Naive thymus-derived CD8-positive, alpha-beta T cell (primary cell): ENCODE data around the gene BTBD9. TPM values are rescaled to one million over a fixed set of nuclear protein-coding genes. Genes with fewer than 3 reads are reported as not detected.

ENCODE experiments used
- ATAC-seq, 2 donors: fragments of 150-1000 bp; cut with Tn5 transposase in 1 of 2; sonication (Bioruptor Pico), chemical (Tn5 transposase) in 1 of 2; 1 replicate in 1 of 2; 2 replicates in 1 of 2; pipeline ENCODE4 v1.10.0; 2021; ENCODE audit warnings: mild to moderate bottlenecking in 2 of 2, moderate library complexity in 2 of 2
- POLR2A ChIA-PET: fragments of 350-600 bp; sonication (Branson Sonifier 250); formaldehyde crosslinking; loops from one replicate; lab custom pipeline; 2021; ENCODE audit warnings: antibody characterized with exemption; lab: Charles Lee
- DNase-seq, 10 donors: peaks; one replicate each; pipeline versions ENCODE4 v3.0.0 to v3.0.0-alpha.2; 2020 to 2022
- H3K27ac Mint-ChIP-seq, 10 donors: one replicate each; pipeline ENCODE4 v1.8.0; 2020 to 2022; ENCODE audit warnings: mild to moderate bottlenecking in 10 of 10, mixed read lengths in 10 of 10, moderate library complexity in 4 of 10, inconsistent platforms in 1 of 10
- H3K27me3 Mint-ChIP-seq, 5 donors: one replicate each; pipeline ENCODE4 v1.8.0; 2021 to 2022; ENCODE audit warnings: mixed read lengths in 5 of 5
- H3K36me3 Mint-ChIP-seq, 3 donors: one replicate each; pipeline ENCODE4 v1.8.0; 2020 to 2022; ENCODE audit warnings: mixed read lengths in 3 of 3, mild to moderate bottlenecking in 2 of 3, inconsistent platforms in 1 of 3
- H3K4me1 Mint-ChIP-seq, 4 donors: one replicate each; pipeline ENCODE4 v1.8.0; 2021 to 2022; ENCODE audit warnings: mixed read lengths in 4 of 4
- H3K4me3 Mint-ChIP-seq, 10 donors: one replicate each; pipeline ENCODE4 v1.8.0; 2020 to 2022; ENCODE audit warnings: mild to moderate bottlenecking in 10 of 10, mixed read lengths in 10 of 10, moderate library complexity in 6 of 10, inconsistent platforms in 1 of 10
- H3K9me3 Mint-ChIP-seq, 9 donors: one replicate each; pipeline ENCODE4 v1.8.0; 2020 to 2022; ENCODE audit warnings: mixed read lengths in 9 of 9, mild to moderate bottlenecking in 3 of 9, inconsistent platforms in 1 of 9, moderate library complexity in 1 of 9
- polyA plus RNA-seq, 3 donors: library from polyadenylated mRNA; unstranded; fragments of 300-500 nt; fragmentation: Illumina TruSeq; gene quantifications; one replicate each; pipeline ENCODE4 v1.2.3, GENCODE V29; 2021
- total RNA-seq, 8 experiments: library from RNA in 2 of 8; stranded (reverse) in 2 of 8; gene quantifications; one replicate each; pipeline ENCODE4 v1.2.3 and lab custom pipeline; 2021 to 2026

Gene BTBD9
- total and polyA plus RNA-seq, 5 experiments from 2014 or later: 9.3 to 32.2 (median 10.6) TPM

GRCh38 chr6:38612143-38612965, 27.4 kb downstream of the BTBD9 start:
- H3K36me3 Mint-ChIP-seq: no peaks in the 10 kb centered on the region
- POLR2A ChIA-PET: no interaction called here
- peaks cover 17 to 24% (median 18%) of the 10 kb centered on the region in 4 donors for H3K4me1 Mint-ChIP-seq
- H3K27ac Mint-ChIP-seq: no peak overlapping the region
- no peak overlapping the region for H3K4me3 Mint-ChIP-seq
- H3K27me3 Mint-ChIP-seq: no peaks in the 10 kb centered on the region
- H3K9me3 Mint-ChIP-seq: no peaks in the 10 kb centered on the region
- DNase-seq: no peak
- ATAC-seq: no peak

GRCh38 chr6:38610050-38610625, 29.6 kb downstream of the BTBD9 start:
- H3K36me3 Mint-ChIP-seq: peaks cover 0 to 9% (median 9%) of the 10 kb centered on the region in 3 donors
- ATAC-seq (no peak), DNase-seq (no peak)
- peaks cover 13 to 21% (median 15%) of the 10 kb centered on the region in 4 donors for H3K4me1 Mint-ChIP-seq
- POLR2A ChIA-PET: interaction anchor here (0.7 kb wide), 1 partner anchor 998 kb away, joined by 7 read pairs; no protein-coding TSS in a partner anchor
- H3K9me3 Mint-ChIP-seq: no peaks in the 10 kb centered on the region
- H3K27me3 Mint-ChIP-seq: no peaks in the 10 kb centered on the region
- H3K4me3 Mint-ChIP-seq: no peak overlapping the region
- no peak overlapping the region for H3K27ac Mint-ChIP-seq

GRCh38 chr6:38604700-38605099, 35.0 kb downstream of the BTBD9 start:
- H3K4me3 Mint-ChIP-seq: no peak overlapping the region
- no peaks in the 10 kb centered on the region for H3K9me3 Mint-ChIP-seq
- POLR2A ChIA-PET: no interaction called here
- no peak for ATAC-seq
- peaks cover 0 to 14% (median 11%) of the 10 kb centered on the region in 3 donors for H3K36me3 Mint-ChIP-seq
- peaks cover 10 to 17% (median 14%) of the 10 kb centered on the region in 4 donors for H3K4me1 Mint-ChIP-seq
- no peak for DNase-seq
- H3K27ac Mint-ChIP-seq: no peak overlapping the region
- no peaks in the 10 kb centered on the region for H3K27me3 Mint-ChIP-seq

GRCh38 chr6:38603966-38604365, 35.8 kb downstream of the BTBD9 start:
- H3K9me3 Mint-ChIP-seq: no peaks in the 10 kb centered on the region
- no peak overlapping the region for H3K4me3 Mint-ChIP-seq
- peaks cover 0 to 14% (median 11%) of the 10 kb centered on the region in 3 donors for H3K36me3 Mint-ChIP-seq
- POLR2A ChIA-PET: no interaction called here
- ATAC-seq (no peak), DNase-seq (no peak)
- H3K27me3 Mint-ChIP-seq: no peaks in the 10 kb centered on the region
- no peak overlapping the region for H3K27ac Mint-ChIP-seq
- peaks cover 10 to 20% (median 16%) of the 10 kb centered on the region in 4 donors for H3K4me1 Mint-ChIP-seq

GRCh38 chr6:38603496-38603895, 36.2 kb downstream of the BTBD9 start:
- no peaks in the 10 kb centered on the region for H3K9me3 Mint-ChIP-seq
- no peaks in the 10 kb centered on the region for H3K27me3 Mint-ChIP-seq
- H3K4me1 Mint-ChIP-seq: peaks cover 7 to 20% (median 17%) of the 10 kb centered on the region in 4 donors
- H3K4me3 Mint-ChIP-seq: no peak overlapping the region
- no peak for DNase-seq
- H3K27ac Mint-ChIP-seq: no peak overlapping the region
- no peak for ATAC-seq
- H3K36me3 Mint-ChIP-seq: peaks cover 0 to 15% (median 11%) of the 10 kb centered on the region in 3 donors
- POLR2A ChIA-PET: no interaction called here

GRCh38 chr6:38599966-38600550, 39.7 kb downstream of the BTBD9 start:
- no peak for DNase-seq
- no peak overlapping the region for H3K4me3 Mint-ChIP-seq

GRCh38 chr6:38599261-38599660, 40.5 kb downstream of the BTBD9 start:
- POLR2A ChIA-PET: no interaction called here
- Mint-ChIP-seq H3K27ac (peak overlapping the region in 1 of 10 donors; percentile 8), H3K4me3 (no peak overlapping the region), H3K36me3 (peaks cover 3 to 38% (median 12%) of the 10 kb centered on the region in 3 donors), H3K9me3 (no peaks in the 10 kb centered on the region), H3K4me1 (peaks cover 4 to 18% (median 12%) of the 10 kb centered on the region in 4 donors), H3K27me3 (no peaks in the 10 kb centered on the region)
- no peak for DNase-seq
- ATAC-seq: no peak

More at GRCh38 chr6:38599966-38600550, 39.7 kb downstream of the BTBD9 start:
- POLR2A ChIA-PET: no interaction called here
- Mint-ChIP-seq H3K4me1 (peaks cover 4 to 18% (median 12%) of the 10 kb centered on the region in 4 donors), H3K27ac (peak overlapping the region in 1 of 10 donors; percentile 8), H3K9me3 (no peaks in the 10 kb centered on the region), H3K36me3 (peaks cover 3 to 39% (median 9%) of the 10 kb centered on the region in 3 donors), H3K27me3 (no peaks in the 10 kb centered on the region)
- ATAC-seq: no peak

- Mint-ChIP-seq H3K4me1 (peaks cover 0 to 9% (median 0%) of the 10 kb centered on the region in 4 donors), H3K36me3 (peaks cover 8 to 34% (median 34%) of the 10 kb centered on the region in 3 donors), H3K27me3 (no peaks in the 10 kb centered on the region), H3K9me3 (no peaks in the 10 kb centered on the region), H3K4me3 (no peak overlapping the region), H3K27ac (no peak overlapping the region)
- POLR2A ChIA-PET: no interaction called here
- ATAC-seq (no peak), DNase-seq (no peak)
Measured at GRCh38 chr6:38593998-38594665, 45.6 kb downstream of the BTBD9 start.

- DNase-seq (no peak), ATAC-seq (no peak)
- Mint-ChIP-seq H3K27me3 (no peaks in the 10 kb centered on the region), H3K4me1 (peaks cover 0 to 7% (median 0%) of the 10 kb centered on the region in 4 donors), H3K9me3 (no peaks in the 10 kb centered on the region), H3K36me3 (peaks cover 8 to 35% (median 34%) of the 10 kb centered on the region in 3 donors), H3K4me3 (no peak overlapping the region), H3K27ac (peak overlapping the region in 1 of 10 donors; percentile 28)
- POLR2A ChIA-PET: no interaction called here
Measured at GRCh38 chr6:38593409-38593808, 46.3 kb downstream of the BTBD9 start.

- ATAC-seq: no peak
- Mint-ChIP-seq H3K4me1 (peaks cover 0 to 2% (median under 1%) of the 10 kb centered on the region in 4 donors), H3K9me3 (no peaks in the 10 kb centered on the region), H3K4me3 (no peak overlapping the region), H3K36me3 (peaks cover 4 to 37% (median 32%) of the 10 kb centered on the region in 3 donors), H3K27me3 (no peaks in the 10 kb centered on the region), H3K27ac (no peak overlapping the region)
- POLR2A ChIA-PET: no interaction called here
- DNase-seq: no peak
Measured at GRCh38 chr6:38591439-38591838, 48.3 kb downstream of the BTBD9 start.

GRCh38 chr6:38589367-38589720, 50.4 kb downstream of the BTBD9 start:
- Mint-ChIP-seq H3K27me3 (no peaks in the 10 kb centered on the region), H3K4me3 (no peak overlapping the region), H3K27ac (no peak overlapping the region), H3K9me3 (no peaks in the 10 kb centered on the region), H3K36me3 (peaks cover 4 to 34% (median 31%) of the 10 kb centered on the region in 3 donors), H3K4me1 (peaks cover 0 to 2% (median 0%) of the 10 kb centered on the region in 4 donors)
- DNase-seq (no peak), ATAC-seq (no peak)
- POLR2A ChIA-PET: no interaction called here

- POLR2A ChIA-PET: no interaction called here
- Mint-ChIP-seq H3K4me3 (no peak overlapping the region), H3K9me3 (no peaks in the 10 kb centered on the region), H3K4me1 (peaks cover 0 to 2% (median 0%) of the 10 kb centered on the region in 4 donors), H3K27me3 (no peaks in the 10 kb centered on the region), H3K27ac (no peak overlapping the region), H3K36me3 (peaks cover 4 to 33% (median 31%) of the 10 kb centered on the region in 3 donors)
- ATAC-seq: no peak
- no peak for DNase-seq
Measured at GRCh38 chr6:38588631-38589366, 50.9 kb downstream of the BTBD9 start.
